COR-L47 (cell line): ENCODE measurements around the gene ITGBL1.

Experiments
- DNase-seq: peaks from one replicate; lab custom pipeline; 2025; lab: John Stamatoyannopoulos, UW

Gene ITGBL1

DNA sequence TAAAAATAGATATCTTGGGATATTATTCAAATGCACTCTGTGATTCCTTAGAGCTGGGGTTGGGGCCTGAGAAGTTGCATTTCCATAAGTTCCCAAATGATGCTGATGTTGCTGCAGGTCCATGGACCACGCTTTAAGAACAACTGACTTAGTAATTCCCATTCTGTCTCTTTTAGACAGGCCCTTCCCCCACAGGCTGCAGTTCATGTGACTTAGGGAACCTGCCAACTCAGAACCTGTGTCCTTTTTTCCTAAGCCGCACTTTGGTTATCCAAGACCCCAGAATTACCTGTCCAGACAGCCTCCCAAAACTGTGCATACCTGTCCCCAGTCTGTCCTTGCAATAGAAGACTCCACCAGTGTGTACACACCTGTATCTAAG is 1.7 kb upstream of the ITGBL1 start:
- DNase-seq, result no peak

DNA sequence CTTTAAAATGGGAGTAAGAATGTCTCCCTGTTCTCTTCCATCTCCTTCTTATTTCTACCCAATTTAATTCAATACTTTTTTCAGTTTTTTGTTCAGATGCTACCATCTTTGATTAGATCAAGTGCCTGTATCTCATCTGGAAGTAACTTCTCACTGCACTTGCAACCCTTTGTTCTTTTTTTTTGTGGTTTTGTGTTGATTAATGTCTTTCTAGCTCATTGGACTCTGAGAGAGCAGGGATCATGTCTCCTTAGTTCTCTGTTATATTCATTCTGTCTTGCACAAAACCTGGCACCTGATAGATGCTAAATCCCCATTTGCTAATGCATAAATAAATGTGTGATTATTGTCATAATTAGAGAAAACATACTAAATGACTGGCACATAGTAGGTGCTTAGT is 834 bp upstream of the ITGBL1 start:
- DNase-seq, result no peak

DNA sequence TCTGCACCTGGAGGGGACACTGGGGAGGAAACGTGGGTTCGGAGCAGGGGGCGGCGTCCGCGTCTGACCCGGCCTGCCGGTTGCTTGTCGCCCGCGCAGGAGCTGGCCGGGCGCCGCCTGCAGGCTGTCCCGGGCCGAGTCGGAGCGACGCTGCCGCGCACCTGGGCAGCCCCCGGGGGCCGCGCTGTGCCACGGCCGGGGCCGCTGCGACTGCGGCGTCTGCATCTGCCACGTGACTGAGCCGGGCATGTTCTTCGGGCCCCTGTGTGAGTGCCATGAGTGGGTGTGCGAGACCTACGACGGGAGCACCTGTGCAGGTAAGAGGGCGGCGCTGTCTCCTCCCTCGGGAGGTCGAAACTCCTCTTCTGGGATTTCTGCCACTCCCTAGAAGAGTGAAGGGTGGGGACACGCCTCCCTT is 1.3 kb downstream of the ITGBL1 start:
- DNase-seq, result no peak

DNA sequence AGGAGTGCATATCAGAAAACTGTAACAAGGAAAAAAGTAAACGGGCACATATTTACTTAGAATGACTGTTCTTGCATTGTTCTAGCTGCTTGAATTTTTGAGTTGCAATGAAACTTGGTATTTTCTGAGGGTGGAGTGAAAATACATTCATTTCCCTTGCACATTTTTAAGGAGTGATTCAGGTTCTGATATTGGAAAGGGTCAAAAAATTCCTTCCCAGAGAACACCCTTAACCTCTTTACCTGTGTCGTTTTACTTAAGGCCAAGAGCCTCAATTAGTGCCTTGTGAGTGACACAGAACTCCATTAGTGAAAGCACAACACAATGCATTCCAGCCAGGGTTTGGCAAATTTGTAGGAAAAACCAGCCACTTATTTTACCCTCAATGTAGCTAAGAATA is 2.3 kb downstream of the ITGBL1 start:
- no peak for DNase-seq

DNA sequence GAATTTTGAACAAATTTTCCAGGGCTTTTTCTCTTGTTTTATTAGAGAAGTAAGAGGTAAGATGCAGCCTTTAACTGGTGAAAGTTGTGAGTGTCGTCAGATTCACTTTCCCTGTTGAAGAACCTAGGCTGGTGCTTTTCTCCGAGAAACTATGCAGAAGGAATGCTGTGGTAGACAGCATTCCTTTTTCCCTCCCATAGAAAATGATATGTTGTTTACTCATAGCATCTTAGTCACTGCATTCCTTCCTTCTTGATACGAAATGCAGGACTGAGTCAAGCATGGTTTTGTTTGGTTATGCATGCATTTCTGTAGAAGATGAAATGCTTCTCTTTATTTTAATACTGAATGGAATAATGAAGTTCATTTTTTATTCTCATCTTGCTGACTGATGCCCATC is 3.4 kb downstream of the ITGBL1 start:
- DNase-seq, result no peak

DNA sequence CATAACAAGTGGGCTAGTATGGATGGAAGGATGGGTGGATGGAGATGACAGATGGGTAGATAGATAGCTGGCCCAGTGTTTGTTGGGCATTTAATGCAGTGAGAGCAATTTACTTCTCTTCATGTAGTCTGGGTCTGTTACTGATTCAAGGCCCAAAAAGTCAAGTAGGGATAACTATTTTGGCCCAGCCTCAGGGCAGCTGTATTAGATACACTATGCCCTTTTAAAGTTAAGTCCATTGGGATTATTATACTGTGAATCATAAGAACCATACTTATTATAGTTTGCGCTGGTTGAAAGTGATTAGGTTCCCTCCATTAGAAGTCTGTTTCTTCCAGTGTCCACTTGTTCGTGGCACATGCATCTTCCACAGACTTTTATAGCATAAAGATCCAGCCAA is 4.7 kb downstream of the ITGBL1 start:
- DNase-seq, result no peak

DNA sequence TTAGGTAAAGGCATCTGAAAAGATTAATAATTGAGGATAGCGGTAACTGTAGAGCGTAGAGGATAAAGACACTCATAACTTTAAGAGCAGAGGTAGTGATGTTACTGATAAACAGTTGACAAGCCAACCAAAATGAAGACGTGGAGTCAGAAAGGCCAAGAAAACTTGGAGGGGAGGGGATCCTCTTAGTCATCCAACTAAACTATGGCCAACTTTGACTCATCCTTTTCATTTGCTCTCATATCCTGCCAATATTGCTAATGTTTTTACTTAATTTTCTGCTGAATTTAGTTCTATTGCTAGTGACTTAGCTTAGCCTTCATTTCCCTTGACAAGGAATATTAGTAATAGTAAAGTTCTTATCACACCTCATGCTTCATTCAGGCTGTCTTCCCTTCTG is 13.4 kb downstream of the ITGBL1 start:
- DNase-seq, result no peak

DNA sequence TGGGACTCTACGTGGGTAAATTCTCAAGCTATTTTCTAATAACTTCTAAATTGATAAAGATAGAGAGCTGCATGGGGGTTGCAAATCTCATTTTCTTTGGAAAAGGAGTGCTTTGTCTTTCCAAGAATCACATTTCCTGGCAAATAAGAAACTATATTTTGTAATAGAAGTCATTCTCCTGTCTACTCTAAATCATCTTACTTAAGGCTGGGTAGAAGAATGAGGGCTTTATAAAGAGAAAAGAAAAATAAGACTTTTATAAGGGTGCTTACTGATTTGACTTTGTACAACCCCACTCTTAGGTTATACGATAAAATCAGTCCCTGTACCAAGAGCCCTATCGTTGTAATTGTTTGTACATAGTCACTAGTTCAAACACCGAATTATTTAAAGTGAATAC is 14.9 kb downstream of the ITGBL1 start:
- DNase-seq, result no peak

DNA sequence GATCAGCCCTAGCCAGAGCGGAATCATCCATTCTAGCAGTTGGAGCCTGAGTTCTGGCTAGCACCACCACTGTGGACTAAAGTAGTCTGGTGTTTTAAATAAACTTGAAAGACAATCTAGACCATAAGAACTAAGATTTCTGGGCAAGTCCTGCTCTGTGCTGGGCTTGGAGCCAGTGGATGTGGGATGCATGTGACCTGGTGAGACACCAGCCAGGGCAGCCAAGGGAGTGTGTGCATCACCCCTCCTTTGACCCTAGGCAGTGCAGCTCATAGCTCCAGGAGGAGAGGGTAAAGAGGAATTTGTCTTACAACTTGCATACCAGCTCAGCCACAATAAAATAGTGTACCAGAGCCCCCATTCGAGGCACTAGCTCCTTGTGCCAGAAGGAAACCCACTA is 21.0 kb downstream of the ITGBL1 start:
- DNase-seq, result no peak

DNA sequence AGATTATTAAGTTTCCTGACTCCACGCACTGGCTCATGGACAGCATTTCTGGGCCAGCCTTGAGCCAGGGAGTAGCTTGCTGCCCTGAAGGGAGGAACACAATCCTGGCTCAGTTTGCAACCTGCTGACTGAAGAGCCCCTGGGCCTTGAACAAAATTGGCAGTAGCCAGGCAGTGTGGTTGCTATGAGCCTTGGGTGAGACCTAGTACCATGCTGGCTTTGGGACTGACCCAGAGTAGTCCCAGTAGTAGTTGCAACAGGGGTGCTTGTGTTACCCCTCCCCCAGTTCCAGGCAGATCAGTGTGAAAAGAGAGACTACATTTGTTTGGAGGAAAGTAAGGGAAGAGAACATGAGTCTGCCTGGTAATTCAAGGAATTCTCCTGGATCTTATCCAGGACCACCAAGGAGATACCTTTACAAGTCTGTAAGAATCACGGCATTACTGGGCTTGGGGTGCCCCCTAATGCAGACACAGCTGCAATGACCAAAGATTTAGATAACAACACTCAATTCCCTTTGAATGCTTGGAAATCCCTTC is 22.0 kb downstream of the ITGBL1 start:
- DNase-seq, result peak; percentile 16

DNA sequence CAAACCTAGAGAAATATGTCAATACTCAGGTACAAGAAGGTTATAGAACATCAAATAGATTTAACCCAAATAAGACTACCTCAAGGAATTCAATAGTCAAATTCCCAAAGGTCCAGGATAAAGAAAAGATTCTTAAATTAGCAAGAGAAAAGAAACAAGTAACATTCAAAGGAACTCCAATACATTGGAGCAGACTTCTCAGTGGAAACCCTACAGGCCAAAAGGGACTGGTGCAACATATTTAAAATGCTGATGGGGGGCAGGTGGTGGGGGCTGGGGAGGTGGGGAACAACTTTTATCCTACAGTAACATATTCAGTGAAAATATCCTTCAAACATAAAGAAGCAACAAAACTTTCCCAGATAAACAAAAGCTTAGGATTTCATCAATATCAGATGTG is 23.1 kb downstream of the ITGBL1 start:
- DNase-seq, result no peak

DNA sequence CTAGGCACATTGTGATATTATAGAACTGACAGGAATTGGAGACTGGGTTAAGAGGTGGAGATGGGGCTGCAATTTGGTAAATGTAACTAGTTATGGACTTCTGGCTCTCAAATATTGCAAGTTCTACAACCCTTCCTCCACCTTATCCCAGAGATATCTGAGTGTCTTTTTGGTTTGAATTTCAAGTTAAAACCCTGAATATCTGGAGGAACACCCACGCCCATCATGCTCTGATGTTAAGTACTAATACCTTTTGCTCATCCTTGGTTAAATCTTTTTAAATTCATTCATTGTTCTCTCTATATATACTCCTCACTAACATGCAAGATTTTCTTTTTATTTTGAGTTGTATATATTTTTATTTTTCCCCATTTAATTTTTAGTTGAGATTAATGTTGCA is 28.9 kb downstream of the ITGBL1 start:
- no peak for DNase-seq

DNA sequence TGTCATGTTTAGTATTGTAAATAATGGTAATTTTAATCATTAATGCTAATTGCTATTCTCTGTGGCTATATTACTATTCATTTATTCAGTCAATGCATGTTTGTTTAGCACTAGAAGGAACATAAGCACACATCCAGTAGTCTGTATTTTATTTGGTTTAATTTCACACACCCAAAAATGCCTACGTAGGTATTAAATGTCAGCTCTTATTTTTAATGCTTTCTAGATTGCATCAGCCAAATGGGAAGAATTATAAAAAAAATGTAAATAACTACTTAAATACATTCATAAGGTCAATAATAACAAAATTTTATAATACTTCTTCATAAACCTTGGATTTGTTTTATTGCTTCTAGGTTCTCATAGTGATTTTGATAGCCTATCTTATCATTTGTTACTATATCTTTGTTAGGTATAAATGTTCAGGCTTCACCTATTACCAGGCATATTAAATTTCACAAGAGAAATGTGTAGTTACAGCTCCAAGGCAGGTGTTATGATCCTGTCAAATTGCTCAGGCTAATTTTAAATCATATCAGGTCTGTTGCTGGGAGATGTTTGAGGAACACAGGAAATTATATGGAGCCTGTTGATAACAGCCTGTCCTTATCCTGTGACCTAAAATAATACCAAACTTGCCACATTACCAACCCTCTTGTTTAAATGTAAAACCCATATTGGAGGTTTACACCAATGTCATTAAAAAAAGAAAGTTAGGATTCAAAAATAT is 34.4 kb downstream of the ITGBL1 start:
- DNase-seq, result peak; percentile 9

DNA sequence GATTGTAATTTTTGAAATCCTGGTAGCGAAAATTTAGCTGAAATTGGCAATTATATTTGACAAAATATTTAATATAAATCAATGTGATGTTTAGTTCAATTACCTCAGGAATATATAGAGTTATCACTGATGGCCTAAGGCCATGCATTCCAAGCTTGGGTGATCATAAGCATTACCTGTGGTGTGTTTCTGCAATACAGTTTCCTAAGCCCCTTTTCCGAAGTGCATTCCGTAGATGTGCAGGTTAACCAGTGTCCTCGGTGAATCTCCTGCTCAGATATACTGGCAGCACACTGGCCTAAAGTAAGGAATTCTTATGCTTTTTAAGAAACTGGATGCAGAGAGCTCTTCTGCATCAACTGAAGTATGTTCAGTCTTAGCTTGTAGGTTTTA is 35.0 kb downstream of the ITGBL1 start:
- no peak for DNase-seq

DNA sequence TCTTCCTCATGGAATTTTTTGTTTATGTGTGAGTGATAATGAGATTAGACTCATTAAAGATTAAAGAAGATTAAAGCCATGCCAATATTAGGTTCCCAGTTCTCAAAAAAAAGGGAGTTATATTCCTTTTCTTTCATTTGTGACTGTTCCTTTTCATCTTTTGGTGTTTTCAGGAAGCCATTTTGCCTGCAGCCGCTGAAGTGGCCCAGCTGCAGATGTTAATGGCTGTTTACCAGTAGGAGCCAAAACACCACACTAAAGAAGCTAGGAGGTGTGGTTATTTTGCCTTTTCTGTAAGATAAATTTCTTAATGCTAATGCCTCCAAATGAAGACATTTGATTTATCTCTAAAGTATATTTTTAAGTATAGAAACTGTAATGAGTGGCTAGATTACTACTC is 36.3 kb downstream of the ITGBL1 start:
- DNase-seq, result no peak

DNA sequence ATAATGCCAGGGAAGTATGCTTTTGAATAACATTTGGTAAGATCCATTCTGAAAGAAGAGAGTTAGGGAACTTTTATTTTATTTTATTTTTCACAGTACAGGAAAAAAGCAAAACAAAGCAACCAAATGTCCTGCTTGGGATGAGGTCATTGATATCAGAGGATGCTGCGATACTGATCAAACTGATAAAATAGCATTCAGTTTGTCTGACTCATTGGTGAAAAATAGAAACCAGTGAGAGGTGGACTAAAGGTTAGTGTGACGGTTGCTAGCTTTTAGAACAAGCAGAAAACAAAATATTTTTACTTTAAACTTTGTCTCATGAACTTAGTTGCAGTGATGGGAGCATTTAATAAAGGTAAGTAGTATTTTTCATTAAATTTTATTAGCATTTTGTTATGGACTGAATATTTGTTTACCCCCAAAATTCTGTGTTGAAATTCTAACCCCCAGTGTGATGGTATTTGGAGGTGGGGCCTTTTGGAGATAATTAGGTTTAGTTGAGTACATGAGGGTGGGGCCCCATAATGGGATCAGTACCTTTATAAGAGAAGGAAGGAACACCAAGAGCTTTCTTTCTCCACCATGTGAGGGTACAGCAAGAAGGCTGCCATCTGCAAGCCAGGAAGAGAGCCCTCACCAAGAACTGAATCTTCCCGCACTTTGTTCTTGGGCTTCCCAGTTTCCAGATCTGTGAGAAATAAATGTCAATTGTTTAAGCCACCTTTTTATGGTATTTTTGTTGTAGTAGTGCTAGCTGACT is 37.3 kb downstream of the ITGBL1 start:
- DNase-seq, result no peak

DNA sequence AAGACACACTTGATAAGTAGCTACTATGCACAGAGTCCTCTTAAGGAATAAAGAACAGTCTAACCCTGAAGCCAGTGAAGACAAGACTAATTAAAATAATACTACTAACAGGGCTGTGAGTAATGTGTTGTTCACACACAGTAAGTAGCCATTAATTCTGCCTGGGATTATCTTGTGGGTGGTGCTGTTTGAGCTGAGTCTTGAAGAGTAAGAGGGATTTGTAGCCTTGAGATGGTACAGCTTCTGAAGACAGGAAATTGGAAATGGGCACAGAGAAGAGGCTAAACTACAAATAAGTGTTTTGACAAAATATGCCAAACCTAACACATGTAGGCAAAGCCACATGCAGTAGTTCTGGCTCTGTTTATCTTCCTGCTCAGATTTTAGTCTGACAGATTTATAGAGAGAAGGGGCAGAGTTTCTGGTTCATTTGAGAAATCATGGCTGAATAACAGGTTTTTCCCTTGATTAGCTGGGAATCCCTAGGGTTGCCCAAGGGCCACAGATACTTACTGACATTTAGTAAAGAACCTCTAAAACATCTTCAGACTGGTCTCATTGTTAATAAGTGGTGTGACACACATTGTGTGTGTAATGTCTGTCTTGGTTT is 38.0 kb downstream of the ITGBL1 start:
- no peak for DNase-seq

DNA sequence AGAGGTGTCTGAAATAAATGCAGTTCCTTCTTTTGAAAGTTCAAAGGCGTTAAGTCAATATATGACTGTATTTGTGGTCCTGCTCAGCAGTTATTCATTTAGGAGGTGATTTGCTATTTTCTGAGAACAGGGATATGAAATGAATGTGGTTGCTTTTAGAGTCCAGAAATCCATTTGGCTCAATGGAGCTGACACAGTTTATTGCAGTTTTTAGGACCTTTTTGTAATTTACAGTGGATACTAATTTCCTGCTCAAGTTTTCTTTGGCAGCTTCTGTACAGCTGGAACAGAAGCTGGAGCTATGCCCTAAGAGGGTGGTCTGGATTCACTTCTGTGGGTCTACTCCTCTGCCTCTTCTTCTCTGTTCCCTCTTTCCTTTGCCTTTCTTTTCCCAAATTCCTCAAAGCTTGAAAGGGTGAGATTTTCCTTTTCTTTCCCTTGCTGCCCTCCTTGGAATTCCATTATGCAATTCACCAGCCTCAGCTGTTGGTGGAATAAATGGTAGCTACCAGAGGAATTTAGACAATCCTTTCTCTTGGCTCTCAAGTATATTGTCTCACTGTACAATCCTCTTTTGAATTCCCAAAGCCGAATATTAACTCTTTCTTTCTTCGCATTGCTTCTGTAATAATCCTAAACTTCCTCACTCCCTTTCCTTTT is 39.9 kb downstream of the ITGBL1 start:
- DNase-seq, result no peak

DNA sequence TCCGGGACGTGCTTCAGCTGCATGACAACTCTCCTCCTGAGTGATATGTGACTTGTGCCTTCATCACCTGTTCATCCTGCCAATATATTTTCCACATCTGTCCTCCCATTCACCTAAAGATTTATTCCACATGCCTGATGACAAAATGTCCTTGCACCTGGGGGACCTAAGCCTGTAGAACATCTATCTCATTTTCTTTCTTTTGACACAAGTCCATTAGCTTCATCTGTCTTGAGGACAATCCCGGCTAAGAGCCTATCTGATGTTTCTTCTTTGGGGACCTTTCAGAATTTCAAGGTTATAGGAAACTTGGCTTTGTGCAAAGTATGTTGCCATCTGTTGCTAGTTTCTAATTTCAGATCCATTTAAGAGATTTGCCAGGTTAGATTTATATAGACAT is 41.1 kb downstream of the ITGBL1 start:
- DNase-seq, result no peak

DNA sequence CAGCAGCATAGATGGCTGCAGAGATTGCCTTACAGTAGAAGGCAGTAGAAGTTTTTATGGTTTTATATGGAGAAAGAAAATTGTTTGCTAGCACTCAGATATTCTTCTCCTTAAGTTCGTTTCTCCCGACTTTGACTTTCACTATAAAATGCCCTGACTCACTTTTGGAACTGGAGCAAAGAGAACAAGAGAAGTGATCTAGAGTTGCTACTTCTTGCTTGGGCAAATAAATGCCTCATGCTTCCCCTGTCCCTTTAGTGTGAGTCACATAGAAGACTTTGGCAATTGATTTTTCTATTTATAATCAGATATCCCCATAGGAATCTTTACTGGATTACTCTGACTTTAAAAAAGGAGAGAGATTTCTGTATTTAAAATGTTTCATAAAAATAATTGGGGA is 46.9 kb downstream of the ITGBL1 start:
- DNase-seq, result no peak

DNA sequence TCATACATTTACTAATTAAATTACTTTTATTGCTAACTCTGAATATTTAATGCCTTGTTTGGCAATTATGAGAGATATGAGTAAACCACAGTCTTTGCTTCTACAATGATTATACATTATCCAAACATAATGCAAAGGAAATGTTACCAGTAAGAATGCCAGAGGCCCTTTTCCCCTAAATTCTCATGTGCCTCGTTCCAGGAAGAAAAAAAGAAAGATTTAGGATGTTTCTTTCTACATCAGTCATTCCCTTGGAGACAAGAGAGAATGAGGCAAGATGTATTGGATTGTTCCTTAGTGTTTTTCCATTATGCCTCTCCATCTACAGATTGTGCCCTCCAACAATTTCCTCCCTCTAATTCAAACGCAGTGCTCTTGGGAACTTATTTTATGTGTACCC is 50.1 kb downstream of the ITGBL1 start:
- no peak for DNase-seq

DNA sequence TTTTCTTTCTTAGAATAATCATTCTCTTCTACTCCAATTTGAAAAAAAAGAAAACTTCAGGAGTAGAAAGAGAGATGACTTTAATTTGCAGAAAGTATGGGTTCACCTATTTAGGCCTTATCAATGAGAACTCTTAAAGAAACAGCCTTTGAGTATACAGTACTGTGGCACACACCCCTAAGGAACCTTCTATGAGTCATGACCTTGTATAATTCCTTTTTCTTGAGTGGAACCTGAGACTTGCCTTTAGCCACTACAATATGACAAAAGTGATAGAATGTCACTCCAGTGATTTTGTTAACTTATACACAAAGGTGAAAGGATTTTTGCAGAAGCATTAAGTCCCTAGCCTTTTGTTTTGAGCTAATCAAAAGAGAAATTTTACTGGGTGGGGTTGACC is 58.7 kb downstream of the ITGBL1 start:
- DNase-seq, result no peak

DNA sequence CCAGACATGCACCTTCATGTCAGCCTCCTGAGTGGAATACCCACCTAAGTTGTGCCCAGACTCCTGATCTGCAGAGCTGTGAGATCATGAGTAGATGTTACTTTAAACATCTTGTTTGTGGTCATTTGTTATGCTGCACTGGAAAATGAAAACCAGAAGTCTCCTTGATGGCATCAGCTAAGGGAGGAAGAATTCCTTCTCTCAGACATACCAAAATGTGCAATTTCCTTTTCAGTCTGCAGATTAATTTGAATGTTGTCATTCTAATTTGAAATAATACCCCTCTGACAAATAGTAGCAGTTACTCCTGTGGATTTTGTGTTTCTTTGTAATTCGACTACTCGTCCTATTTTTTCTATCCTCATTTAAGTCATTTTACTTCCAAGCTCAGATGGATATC is 59.3 kb downstream of the ITGBL1 start:
- no peak for DNase-seq
